Germinal center (tissue), 1 donor: ENCODE measurements around the gene ITK.

Source experiments
- DNase-seq: peaks from one replicate; pipeline ENCODE4 v3.0.0; 2012; ENCODE audit warnings: mixed read lengths, low spot score

ITK gene

DNA sequence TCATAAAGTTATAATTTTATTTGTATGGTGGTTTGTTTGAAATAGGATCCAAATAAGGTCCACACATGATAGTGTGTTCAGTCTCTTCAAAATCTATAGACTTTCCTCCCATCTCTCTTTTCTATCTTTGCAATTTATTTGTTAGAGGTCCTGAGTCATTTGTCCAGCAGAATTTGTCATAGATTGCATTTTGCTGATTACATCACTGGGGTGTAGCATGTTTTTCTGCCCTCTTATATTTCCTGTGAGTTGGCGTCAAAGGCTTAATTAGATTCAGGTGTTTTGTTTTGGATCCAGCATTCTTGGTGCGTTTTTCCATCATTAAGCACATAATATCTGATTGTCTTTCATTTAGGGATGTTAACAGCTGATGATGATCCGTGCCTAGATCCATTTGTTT, 100.3 kb downstream of the ITK start:
- DNase-seq = no peak

DNA sequence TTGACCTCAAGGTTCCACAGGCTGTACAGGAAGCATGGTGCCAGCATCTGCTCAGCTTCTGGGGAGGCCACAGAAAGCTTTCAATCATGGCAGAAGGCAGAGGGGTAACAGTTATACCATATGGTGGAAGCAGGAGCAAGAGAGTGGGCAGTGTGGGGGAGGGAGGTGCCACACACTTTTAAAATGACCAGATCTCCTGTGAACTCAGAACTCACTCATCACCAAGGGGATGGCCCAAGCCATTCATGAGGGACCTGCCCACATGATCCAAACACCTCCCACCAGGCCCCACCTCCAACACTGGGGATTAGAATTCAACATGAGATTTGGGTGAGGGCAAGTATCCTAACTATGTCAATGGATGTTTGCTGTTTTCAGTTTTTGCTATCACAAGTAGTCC, 101.5 kb downstream of the ITK start:
- no peak for DNase-seq

DNA sequence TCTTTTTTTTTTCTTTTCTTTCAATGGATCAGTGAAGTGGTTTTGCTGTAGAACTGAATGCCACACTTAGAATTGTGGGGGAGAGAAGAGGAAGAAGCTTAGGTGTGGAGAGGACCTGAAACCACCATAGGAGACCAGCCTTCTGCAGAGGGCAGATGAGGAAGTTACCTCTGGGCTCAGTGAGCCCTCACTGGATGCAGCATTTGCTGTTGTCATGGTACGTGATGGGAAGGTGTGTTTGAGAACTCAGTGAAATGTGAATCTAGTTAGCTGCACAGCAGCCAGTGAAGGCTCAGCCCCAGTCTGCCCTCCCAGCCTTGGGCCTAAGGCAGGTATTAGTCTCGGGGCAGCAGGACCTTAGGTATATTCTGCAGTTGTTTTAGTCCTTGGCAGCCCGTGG, 102.8 kb downstream of the ITK start:
- peak; percentile 82 for DNase-seq

DNA sequence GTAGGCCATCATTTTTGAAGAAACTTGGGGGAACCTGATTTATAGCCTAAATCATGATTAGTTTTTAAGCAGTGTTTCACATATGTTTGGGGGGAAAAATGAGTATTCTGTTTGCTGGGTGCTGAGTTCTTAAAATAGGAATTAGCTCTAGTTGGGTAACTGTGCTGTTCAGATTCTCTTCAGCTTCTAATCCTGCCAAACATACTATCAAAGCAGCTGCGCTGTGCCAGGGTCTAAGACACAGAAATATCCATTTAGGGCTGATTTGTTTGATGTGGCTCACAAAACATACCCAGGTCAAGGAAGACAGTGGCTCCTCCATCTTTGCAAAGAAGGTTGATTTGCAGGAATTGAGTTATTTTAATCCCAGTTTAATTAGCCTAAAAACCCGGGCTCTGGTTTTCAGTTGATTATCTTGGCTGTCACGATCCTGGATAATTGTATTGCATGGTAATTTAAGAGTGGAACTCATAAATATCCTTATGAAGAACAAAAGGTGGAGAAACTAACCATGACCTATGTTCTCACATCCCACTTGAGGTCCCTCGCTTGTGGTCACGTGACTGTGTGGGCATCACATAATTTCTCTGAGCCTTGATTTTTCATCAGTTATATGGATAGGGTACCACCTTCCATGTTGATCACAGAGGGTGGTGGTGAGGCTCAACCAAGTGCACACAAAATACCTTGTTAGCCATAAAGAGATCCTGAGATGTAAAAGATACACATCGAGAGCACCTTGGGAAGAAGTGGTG, 104.0 kb downstream of the ITK start:
- DNase-seq = no peak

DNA sequence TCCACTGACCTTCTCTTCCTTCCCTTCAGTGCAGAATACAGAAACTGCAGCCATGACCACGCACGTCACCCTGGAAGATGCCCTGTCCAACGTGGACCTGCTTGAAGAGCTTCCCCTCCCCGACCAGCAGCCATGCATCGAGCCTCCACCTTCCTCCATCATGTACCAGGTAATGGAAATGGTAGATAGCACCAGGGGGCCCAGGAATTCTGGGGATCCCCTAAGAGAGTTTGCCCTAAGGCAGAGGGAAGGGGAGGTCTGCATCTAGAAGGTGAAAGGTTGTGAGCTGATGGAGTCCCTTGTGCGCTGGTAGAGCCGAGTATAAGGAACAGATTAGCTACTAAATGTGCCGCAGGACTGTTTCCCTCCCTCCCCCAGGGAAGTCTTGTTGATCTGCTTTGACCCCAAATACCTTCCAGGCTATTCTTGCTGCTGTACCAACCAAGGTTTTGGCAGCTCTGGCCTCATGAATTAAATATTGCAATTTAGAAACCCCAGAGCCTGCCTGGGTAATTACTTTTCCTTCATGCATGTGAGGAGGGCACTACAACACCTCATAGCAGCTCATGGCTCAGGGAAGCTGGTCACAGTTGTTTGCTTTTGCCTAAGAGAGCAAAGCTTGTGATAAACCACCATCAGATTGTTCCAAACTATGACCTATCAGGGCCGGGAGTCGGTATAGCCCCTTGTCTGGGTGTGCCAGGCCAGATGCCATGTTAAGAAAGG, 104.8 kb downstream of the ITK start:
- no peak for DNase-seq

DNA sequence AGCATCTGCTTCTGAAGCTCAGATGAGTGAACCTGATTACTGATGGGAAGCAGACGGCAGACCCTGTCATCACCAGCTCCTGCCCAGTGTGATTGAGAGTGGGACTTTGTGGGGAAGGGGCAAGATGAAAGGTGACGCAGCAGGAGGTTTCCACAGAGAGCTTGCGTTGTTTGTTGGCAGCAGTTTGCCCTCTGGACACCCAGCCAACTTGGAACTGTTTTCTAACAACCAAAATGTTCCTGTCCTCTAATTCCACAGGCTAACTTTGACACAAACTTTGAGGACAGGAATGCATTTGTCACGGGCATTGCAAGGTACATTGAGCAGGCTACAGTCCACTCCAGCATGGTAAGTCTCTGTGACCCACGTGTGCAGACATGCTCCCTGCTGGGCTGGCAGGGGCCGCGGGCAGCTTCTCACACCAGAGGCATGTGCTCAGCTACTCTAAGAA, 106.1 kb downstream of the ITK start:
- no peak for DNase-seq

DNA sequence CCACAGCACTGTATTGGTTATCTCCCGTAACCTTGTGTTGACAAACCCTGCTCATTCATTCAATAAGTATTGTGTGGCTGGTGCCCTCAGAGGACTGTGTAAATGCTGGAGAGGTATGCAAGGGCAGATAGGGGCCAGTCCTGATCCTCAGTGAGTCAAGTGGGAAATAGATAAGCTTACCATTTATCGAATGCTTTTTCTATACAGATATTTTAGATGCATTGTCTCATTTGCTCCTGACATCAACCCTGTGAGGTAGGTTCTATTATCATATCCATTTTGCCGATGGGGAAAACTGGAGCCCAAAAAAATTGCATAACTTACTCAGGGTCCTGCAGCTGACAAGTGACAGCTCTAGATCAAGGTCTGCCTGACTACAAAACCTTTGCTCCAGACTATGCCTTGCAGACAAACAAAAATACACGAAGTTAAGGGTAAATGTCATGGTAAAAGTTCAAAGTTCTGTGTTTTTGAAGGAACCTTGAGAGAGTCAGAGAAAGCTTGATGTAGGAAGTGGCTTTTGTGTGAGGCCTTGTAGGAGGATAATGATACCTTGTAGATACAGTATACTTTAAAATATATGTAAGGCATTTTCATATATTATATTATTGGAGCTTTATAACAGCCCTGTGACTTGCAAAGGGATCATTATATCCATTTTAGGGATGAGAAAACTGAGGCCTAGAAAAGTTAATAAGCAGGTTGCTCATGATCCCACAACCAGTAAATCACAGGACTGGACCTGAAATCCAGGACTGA, 107.9 kb downstream of the ITK start:
- no peak for DNase-seq

DNA sequence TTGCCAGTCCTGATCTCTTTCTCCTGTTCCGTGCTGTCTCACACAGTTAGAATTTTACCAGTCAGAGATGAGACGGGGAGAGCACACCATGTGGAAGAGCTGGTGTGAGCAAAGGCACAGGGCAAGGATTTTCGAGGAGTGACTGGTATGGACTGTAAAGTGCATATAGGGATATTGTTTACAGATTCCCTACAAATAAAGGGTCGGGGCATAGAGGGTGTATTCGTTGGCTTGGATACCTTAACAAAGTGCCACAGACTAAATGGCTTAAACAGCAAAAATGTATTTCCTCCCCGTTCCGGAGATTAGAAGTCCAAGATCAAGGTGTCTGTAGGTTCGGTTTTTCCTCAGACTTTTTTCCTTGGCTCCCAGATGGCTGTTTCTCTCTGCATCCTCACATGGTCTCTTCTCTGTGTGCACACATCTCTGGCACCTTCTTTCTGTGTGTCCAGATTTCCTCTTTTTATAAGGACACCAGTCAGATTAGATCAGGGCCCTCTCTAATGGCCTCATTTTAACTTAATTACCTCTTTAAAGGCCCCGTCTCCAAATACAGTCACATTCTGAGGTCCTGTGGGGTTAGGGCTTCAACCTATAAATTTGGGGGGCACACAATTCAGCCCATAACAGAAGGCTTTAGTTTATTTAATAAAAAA, 108.7 kb downstream of the ITK start:
- DNase-seq = no peak

DNA sequence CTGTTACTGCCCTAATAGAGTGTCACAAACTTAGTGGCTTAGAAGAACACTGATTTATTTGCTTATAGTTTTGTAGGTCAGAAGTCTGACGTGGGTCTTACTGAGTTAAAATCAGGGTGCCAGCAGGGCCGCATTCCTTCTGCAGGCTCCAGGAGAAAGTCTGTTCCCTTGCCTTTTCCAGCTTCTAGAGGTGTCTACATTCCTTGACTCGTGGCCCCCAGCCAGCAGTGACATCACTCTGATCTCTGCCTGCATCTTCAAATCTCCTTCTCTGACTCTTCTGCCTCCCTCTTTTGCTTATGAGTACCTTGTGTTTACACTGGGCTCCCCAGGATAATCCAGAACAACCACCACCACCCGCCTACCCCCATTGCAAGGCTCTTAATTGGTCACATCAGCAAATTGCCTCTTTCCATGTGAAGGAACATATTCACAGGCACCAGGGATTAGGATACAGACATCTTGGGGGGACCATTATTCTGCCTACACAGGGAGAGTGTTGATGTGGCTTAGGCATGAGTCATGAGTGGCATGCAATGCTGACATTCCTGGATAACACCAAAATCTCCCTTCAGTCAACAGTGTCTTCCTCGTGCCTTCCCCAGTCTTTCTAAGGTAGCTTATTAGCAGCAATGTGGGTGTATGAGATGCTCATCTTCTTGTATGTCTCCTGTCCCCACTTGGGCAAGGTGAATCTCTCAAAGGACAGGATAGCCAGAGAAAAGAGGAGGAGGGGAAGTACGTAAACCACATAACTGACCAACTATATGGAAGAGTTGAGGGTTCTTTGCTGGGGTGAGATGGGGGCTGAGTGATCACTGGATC, 109.7 kb downstream of the ITK start:
- DNase-seq = no peak

DNA sequence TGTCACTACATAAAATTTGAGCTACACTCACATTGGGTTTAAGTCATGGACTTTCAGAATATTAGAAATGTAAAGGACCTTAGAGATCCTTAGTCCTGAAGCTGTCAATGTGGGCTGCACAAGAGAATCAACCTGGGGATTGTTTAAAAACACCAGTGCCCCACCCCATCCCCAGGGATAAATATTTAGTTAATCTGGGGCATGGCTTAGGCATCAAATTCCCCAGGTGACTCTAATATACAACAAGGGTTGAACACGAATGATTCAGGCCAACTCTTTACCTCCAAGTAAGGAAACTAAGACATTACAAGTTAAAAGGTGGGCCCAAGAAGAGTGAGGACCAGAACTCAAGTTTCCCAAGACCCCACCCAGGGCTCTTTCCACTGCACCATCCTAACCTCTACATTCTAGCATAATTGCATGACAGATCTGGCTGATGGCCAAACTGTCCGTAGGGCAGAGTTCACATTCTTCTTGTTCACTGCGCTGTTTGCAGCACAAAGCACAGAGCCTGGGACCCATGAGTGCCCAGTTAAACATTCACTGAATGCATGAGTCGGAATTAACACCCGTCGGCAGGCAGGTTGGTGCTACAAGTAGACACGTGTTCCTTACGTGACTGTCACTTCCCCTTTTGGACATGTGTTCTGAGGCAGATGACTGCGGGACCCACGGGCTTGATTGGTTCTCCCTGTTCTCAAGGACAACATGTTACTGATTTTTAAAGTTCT, 110.5 kb downstream of the ITK start:
- DNase-seq = no peak

DNA sequence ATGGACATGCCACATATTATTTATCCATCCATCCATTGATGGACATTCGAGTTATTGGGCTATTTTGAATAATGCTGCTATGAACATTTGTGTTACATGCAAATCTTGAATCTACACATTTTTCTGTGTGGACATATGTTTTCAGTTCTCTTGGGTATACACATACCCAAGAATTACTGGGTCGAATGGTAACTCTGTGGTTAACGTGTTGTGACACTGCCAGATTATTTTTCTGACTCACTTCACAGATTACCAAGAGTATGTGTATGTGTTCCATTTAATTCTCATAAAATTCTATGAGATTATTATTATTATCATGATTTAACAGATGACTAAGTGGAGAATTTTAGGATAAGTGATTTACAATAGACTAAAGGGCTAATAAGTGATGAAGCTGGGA, 112.0 kb downstream of the ITK start:
- DNase-seq = no peak

DNA sequence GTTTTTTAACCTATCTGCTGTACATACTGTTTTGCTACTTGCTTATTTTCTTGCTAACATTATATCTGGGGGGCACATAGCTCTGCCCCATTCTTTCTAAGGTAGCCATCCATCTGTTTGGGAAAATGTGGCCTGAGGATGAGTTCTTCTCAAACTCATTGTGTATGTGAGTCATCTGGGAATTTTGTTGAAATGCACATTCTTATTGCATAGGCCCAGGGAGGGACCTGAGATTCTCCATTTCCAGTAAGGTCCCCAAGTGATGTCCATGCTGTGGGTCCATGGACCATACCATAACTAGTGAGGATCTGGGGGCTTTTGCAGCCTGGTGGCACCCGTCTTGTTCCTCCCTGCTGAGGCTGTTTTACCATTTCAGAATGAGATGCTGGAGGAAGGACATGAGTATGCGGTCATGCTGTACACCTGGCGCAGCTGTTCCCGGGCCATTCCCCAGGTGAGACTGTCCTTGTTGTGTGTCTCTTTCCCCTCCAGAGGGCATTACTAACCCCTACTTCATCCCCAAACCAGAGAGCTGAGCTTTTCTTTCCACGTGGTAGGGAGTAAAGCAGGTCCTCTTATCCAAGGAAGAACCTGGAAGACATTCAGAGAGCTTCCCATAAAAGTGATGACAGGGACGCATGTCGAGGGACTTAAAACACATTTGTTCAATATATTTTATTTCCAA, 113.9 kb downstream of the ITK start:
- DNase-seq = no peak

DNA sequence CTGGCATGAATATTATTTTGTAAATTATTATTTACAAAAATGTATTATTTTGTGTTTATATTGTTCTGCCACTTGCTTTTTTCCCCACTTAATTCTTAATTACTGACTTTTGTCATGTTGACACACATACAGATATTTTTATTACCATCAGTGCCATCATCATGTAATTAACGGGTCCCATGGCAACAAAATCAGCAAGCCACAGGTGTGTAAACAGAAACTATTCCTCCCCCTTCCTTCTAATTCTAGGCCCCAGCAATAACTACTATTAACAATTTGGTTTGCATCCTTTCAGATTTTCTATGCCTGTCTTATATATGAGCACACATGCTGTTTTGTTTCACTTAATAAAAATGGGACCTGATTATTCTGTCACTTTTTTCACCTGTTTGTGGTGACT, 114.6 kb downstream of the ITK start:
- no peak for DNase-seq

DNA sequence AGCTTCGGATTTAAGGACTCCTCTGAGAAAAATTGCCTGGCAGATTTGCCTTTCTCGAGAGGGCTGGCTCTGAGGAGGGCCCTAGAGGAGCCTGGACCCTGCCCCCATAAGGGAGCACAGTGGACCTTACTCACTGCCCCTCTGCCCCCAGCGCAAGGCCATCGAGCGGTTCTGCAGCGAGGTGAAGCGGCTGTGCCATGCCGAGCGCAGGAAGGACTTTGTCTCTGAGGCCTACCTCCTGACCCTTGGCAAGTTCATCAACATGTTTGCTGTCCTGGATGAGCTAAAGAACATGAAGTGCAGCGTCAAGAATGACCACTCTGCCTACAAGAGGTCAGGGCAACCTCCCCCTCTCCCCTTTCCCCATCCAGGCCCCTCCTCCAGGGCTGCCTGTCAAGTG, 119.9 kb downstream of the ITK start:
- no peak for DNase-seq

DNA sequence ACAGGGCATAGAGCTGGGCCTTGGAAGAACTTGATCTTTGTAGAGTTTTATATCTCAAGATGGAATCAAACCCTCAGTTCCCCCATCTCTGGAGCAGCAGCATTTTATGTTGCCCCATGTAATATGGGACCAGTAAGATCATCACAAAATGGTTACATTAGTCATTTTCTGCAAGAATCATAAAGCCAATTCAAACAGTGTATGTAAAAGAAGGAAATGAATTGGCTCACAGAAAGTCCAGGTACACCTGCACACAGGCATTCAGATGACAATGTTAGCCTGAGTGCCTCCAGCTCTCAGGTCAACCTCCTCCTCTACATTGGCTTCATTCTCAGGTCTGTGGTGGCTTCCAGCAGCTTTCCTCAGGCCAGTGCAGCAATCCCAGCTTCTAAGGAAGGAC, 120.4 kb downstream of the ITK start:
- no peak for DNase-seq

DNA sequence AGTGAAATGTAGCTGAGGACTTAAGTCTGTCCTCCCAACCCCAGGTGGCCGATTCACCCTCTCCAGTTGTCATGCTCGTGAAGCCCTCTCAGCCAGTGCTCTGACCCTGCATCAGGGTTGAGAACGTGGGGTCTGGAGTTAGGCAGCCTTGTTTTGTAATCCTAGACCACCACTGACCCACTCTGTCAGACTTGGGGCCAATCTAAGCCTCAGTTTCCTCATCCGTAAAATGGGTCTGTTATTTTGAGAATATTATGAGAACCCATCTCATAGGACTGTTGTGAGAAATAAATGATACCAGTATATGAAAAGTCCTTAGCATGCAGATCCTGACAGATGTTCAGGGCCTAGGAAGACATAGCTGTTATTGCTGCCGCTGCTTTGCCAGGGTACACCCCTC, 122.4 kb downstream of the ITK start:
- DNase-seq = no peak

DNA sequence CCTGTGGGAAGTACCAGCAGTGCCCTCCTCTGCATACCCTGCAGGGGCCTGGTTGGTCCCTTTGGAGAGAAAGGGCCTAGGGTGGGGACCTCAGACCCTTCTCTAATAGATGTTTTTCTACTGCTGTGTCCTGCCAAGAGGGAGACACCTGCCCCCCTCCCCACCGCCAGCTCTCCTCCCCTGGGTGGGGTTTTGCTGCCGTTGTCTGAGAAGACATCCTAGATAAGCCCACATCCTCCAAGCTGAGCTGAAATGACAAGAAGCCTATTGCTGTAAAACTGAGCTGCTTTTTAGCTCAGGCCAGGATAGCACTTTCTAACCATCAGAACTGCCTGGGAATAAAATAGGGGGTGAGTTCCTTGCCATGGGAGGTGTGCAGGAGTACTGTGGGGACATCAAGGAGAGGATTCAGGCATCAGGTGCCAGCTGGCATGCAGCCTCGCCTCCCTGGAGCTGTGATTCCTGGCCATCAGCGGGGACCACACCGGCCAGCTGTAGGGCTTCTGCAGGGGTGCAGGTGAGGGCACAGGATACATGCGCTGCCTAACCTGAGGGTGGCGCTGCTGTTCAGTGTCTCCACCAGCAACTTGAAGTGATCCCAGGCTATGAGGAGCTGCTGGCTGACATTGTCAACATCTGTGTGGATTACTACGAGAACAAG, 123.2 kb downstream of the ITK start:
- DNase-seq = no peak
